Activated CD8-positive, alpha-beta T cell treated with anti-CD3 and anti-CD28 coated beads for 36 hours (primary cell): ENCODE measurements around the gene SNPH. TPM values are rescaled to one million over a fixed set of nuclear protein-coding genes. Genes with fewer than 3 reads are reported as not detected.

ENCODE experiments used
- ATAC-seq: fragments of 200-7000 bp; cut with Tn5 transposase; one replicate; pipeline ENCODE4 v1.10.0; 2021; ENCODE audit warnings: mild to moderate bottlenecking, moderate library complexity
- CTCF ChIA-PET: fragments of 350-600 bp; sonication (Branson Sonifier 250); formaldehyde crosslinking; loops from one replicate; lab custom pipeline; 2021; ENCODE audit warnings: antibody characterized with exemption; lab: Charles Lee
- POLR2A ChIA-PET: fragments of 350-600 bp; sonication (Branson Sonifier 250); formaldehyde crosslinking; loops from one replicate; lab custom pipeline; 2021; ENCODE audit warnings: antibody characterized with exemption; lab: Charles Lee
- DNase-seq: peaks from one replicate; pipeline ENCODE4 v3.0.0-alpha.2; 2020
- H3K27ac Mint-ChIP-seq: one replicate; pipeline ENCODE4 v1.8.0; 2021; ENCODE audit warnings: mild to moderate bottlenecking, mixed read lengths
- H3K27me3 Mint-ChIP-seq: one replicate; pipeline ENCODE4 v1.8.0; 2021; ENCODE audit warnings: mixed read lengths
- H3K36me3 Mint-ChIP-seq: one replicate; pipeline ENCODE4 v1.8.0; 2021; ENCODE audit warnings: low read depth, mixed read lengths
- H3K4me1 Mint-ChIP-seq: one replicate; pipeline ENCODE4 v1.8.0; 2021; ENCODE audit warnings: low read depth, mixed read lengths
- H3K4me3 Mint-ChIP-seq: one replicate; pipeline ENCODE4 v1.8.0; 2021; ENCODE audit warnings: mild to moderate bottlenecking, moderate library complexity, mixed read lengths
- H3K9me3 Mint-ChIP-seq: one replicate; pipeline ENCODE4 v1.8.0; 2021; ENCODE audit warnings: mixed read lengths
- CTCF ChIP-seq: fragments of 200-600 bp; IDR thresholded peaks from one replicate; pipeline ENCODE4 v1.8.0; 2022; ENCODE audit warnings: antibody characterized with exemption, mild to moderate bottlenecking
- intact Hi-C: fragments of 100-400 bp; cut with micrococcal nuclease; formaldehyde crosslinking; loops from one replicate; pipeline ENCODE4 v1.10.0; 2022
- total RNA-seq, 2 experiments: library from RNA; stranded (reverse); gene quantifications; one replicate each; pipeline ENCODE4 v1.2.3, GENCODE V29; 2021

Gene SNPH
- total RNA-seq, 2 experiments from 2014 or later: 3.7 to 4.1 TPM

- no peak for TF ChIP-seq CTCF
- CTCF ChIA-PET: no interaction called here
- H3K9me3 Mint-ChIP-seq: peaks cover 4% of the 10 kb centered on the region
- no peaks in the 10 kb centered on the region for H3K36me3 Mint-ChIP-seq
- no peaks in the 10 kb centered on the region for H3K27me3 Mint-ChIP-seq
- no peak overlapping the region for H3K27ac Mint-ChIP-seq
- DNase-seq (no peak), ATAC-seq (no peak)
- H3K4me3 Mint-ChIP-seq: no peak overlapping the region
- POLR2A ChIA-PET: no interaction called here
- intact Hi-C loops: no loop called here
- H3K4me1 Mint-ChIP-seq: peaks cover 11% of the 10 kb centered on the region
Observed at GRCh38 chr20:1252416-1252815, 13.7 kb upstream of the SNPH start.

GRCh38 chr20:1254254-1254653 lies 11.8 kb upstream of the SNPH start:
- no peak for DNase-seq
- Mint-ChIP-seq H3K27ac (no peak overlapping the region), H3K9me3 (peaks cover 4% of the 10 kb centered on the region), H3K27me3 (no peaks in the 10 kb centered on the region), H3K4me1 (peaks cover 6% of the 10 kb centered on the region), H3K4me3 (no peak overlapping the region), H3K36me3 (no peaks in the 10 kb centered on the region)
- POLR2A ChIA-PET: interaction anchor here (2.3 kb wide), 1 partner anchor 12 kb away, joined by 6 read pairs; the partner anchor contains the start of gene SNPH
- intact Hi-C loops: no loop called here
- TF ChIP-seq CTCF: no peak
- CTCF ChIA-PET: interaction anchor here (0.8 to 2.1 kb wide), 2 partner anchors 12 to 47 kb away, joined by 3 to 9 read pairs; partner anchors contain the start of gene SNPH
- ATAC-seq: no peak

- peaks cover 6% of the 10 kb centered on the region for H3K4me1 Mint-ChIP-seq
- ChIA-PET POLR2A (interaction anchor here (0.9 to 2.3 kb wide), 2 partner anchors 10 to 61 kb away, joined by 3 to 6 read pairs; partner anchors contain the start of gene SNPH), CTCF (interaction anchor here (2.1 kb wide), 1 partner anchor 10 kb away, joined by 9 read pairs; the partner anchor contains the start of gene SNPH)
- intact Hi-C loops: no loop called here
- no peak for TF ChIP-seq CTCF
- H3K4me3 Mint-ChIP-seq: no peak overlapping the region
- DNase-seq: no peak
- H3K27me3 Mint-ChIP-seq: no peaks in the 10 kb centered on the region
- H3K36me3 Mint-ChIP-seq: no peaks in the 10 kb centered on the region
- peaks cover 2% of the 10 kb centered on the region for H3K9me3 Mint-ChIP-seq
- peak; percentile 34 for ATAC-seq
- no peak overlapping the region for H3K27ac Mint-ChIP-seq
Observed at GRCh38 chr20:1255675-1256074, 10.4 kb upstream of the SNPH start.

- ChIA-PET CTCF (interaction anchor here (0.6 kb wide), 1 partner anchor 69 kb away, joined by 3 read pairs; no protein-coding TSS in a partner anchor), POLR2A (interaction anchor here (1.2 kb wide), 1 partner anchor 126 kb away, joined by 3 read pairs; no protein-coding TSS in a partner anchor)
- peak overlapping the region; percentile 67 for H3K27ac Mint-ChIP-seq
- TF ChIP-seq CTCF: no peak
- peaks cover 12% of the 10 kb centered on the region for H3K9me3 Mint-ChIP-seq
- H3K36me3 Mint-ChIP-seq: peaks cover 7% of the 10 kb centered on the region
- intact Hi-C loops: no loop called here
- peaks cover 3% of the 10 kb centered on the region for H3K27me3 Mint-ChIP-seq
- ATAC-seq: no peak
- no peak overlapping the region for H3K4me3 Mint-ChIP-seq
- DNase-seq: no peak
- H3K4me1 Mint-ChIP-seq: peaks cover 42% of the 10 kb centered on the region
Observed at GRCh38 chr20:1263853-1264252, 2.2 kb upstream of the SNPH start.

- H3K36me3 Mint-ChIP-seq: peaks cover 7% of the 10 kb centered on the region
- peaks cover 12% of the 10 kb centered on the region for H3K9me3 Mint-ChIP-seq
- ChIA-PET CTCF (interaction anchor here (0.8 to 2.6 kb wide), 3 partner anchors 10 to 239 kb away, joined by 4 to 9 read pairs (median 7); no protein-coding TSS in a partner anchor), POLR2A (interaction anchor here (1.2 to 3.1 kb wide), 2 partner anchors 16 to 125 kb away, joined by 3 to 15 read pairs; no protein-coding TSS in a partner anchor)
- no peak for TF ChIP-seq CTCF
- ATAC-seq (no peak), DNase-seq (no peak)
- peak overlapping the region; percentile 85 for H3K27ac Mint-ChIP-seq
- intact Hi-C loops: no loop called here
- H3K4me3 Mint-ChIP-seq: peak overlapping the region; percentile 79
- H3K4me1 Mint-ChIP-seq: peaks cover 42% of the 10 kb centered on the region
- H3K27me3 Mint-ChIP-seq: peaks cover 3% of the 10 kb centered on the region
Observed at GRCh38 chr20:1264727-1265126, 1.4 kb upstream of the SNPH start.
